K562 (cell line): ENCODE data around the gene GTF2H4. TPM values are rescaled to one million over a fixed set of nuclear protein-coding genes. Genes with fewer than 3 reads are reported as not detected.
A peak's percentile ranks its signal among the peaks of the same experiment; 100 is the strongest.

ENCODE experiments used
- ATAC-seq: fragments of 200-7000 bp; cut with Tn5 transposase; 3 replicates; pipeline ENCODE4 v1.9.1; 2020; ENCODE audit warnings: moderate library complexity
- BruUV-seq: library from RNA; stranded (reverse); fragments of 400-500 nt; replicated peaks from 2 replicates; lab custom pipeline; 2021; lab: Mats Ljungman, UMichigan
- CTCF ChIA-PET: fragments of 300-600 bp; formaldehyde crosslinking; extraction: SDS; loops from one replicate; lab custom pipeline; 2021; ENCODE audit warnings: low intra/inter-chr PET ratio; lab: Yijun Ruan, JAX
- POLR2A ChIA-PET: fragments of 300-600, 350-650 bp; sonication (Branson Sonifier 250); formaldehyde crosslinking; extraction: SDS; loops from one replicate; lab custom pipeline; 2021; ENCODE audit warnings: antibody characterized with exemption, inconsistent platforms; lab: Yijun Ruan, JAX
- DNase-seq, 4 experiments: peaks; one replicate each; pipeline versions ENCODE4 v3.0.0 to v3.0.0-alpha.2; 2011 to 2018; ENCODE audit warnings: low spot score in 3 of 4, mixed read lengths in 3 of 4; ENCODE audit errors: extremely low read depth in 1 of 4
- FAIRE-seq: peaks from 2 replicates; lab custom pipeline; 2011; peaks lifted over from hg19 to GRCh38; lab: Jason Lieb, UNC
- H2AFZ ChIP-seq: 2 replicates; pipeline ENCODE4 v1.6.0; 2011; ENCODE audit warnings: low read depth, low read length, control low read depth, inconsistent platforms
- H3K27ac ChIP-seq: fragments of 200-600 bp; 3 replicates; pipeline ENCODE4 v1.8.0; 2011; ENCODE audit warnings: low read depth, mild to moderate bottlenecking, control low read depth, inconsistent platforms, low read length, moderate library complexity, mixed read lengths; ENCODE audit errors: extremely low read depth
- H3K27me3 ChIP-seq, 2 experiments: fragments of 300-600 bp in 1 of 2; 2 replicates in 1 of 2; 3 replicates in 1 of 2; pipeline versions ENCODE4 v1.6.0 to v1.8.0; 2011; ENCODE audit warnings: inconsistent platforms in 2 of 2, low read length in 2 of 2, mild to moderate bottlenecking in 1 of 2, mixed read lengths in 1 of 2, moderate library complexity in 1 of 2; ENCODE audit not compliant: control insufficient read depth in 2 of 2, insufficient read depth in 2 of 2
- H3K36me3 ChIP-seq: fragments of 300-600 bp; 3 replicates; pipeline ENCODE4 v1.8.0; 2011; ENCODE audit warnings: mild to moderate bottlenecking, low read length, inconsistent platforms; ENCODE audit not compliant: control insufficient read depth, insufficient read depth
- H3K4me1 ChIP-seq, 2 experiments: fragments of 200-600 bp in 1 of 2; replicated peaks in 1 of 2; 2 replicates in 1 of 2; 3 replicates in 1 of 2; pipeline versions ENCODE4 v1.5.1 to v1.8.0; 2011; ENCODE audit warnings: inconsistent platforms in 2 of 2, low read length in 2 of 2, mild to moderate bottlenecking in 1 of 2, mixed read lengths in 1 of 2, moderate library complexity in 1 of 2; ENCODE audit not compliant: control insufficient read depth in 2 of 2, insufficient read depth in 2 of 2
- H3K4me2 ChIP-seq: 2 replicates; pipeline ENCODE4 v1.6.1; 2011; ENCODE audit warnings: low read length, control low read depth, inconsistent platforms, mixed read lengths; ENCODE audit not compliant: insufficient read depth
- H3K4me3 ChIP-seq: fragments of 200-600 bp; sonication (generic), shearing (Covaris generic); 2 replicates; pipeline ENCODE4 v1.5.1; 2016; ENCODE audit warnings: control low read depth, inconsistent platforms
- H3K79me2 ChIP-seq: fragments of 200-600 bp; 3 replicates; pipeline ENCODE4 v1.8.0; 2011; ENCODE audit warnings: low read length, inconsistent platforms; ENCODE audit not compliant: control insufficient read depth, insufficient read depth
- H3K9ac ChIP-seq, 2 experiments: 2 replicates each; pipeline versions ENCODE4 v1.6.0 to v1.6.1; 2011; ENCODE audit warnings: low read depth in 2 of 2, low read length in 2 of 2, control low read depth in 1 of 2, inconsistent platforms in 1 of 2, mild to moderate bottlenecking in 1 of 2, mixed read lengths in 1 of 2; ENCODE audit not compliant: insufficient read depth in 1 of 2
- H3K9me1 ChIP-seq: one replicate; pipeline ENCODE4 v1.6.0; 2011; ENCODE audit warnings: inconsistent platforms, mild to moderate bottlenecking, low read length, moderate library complexity; ENCODE audit not compliant: control insufficient read depth, insufficient read depth
- H3K9me3 ChIP-seq: replicated peaks from 2 replicates; pipeline ENCODE4 v1.5.1; 2011; ENCODE audit warnings: low read depth, low read length, inconsistent platforms; ENCODE audit not compliant: control insufficient read depth, insufficient read depth
- H4K20me1 ChIP-seq: replicated peaks from 2 replicates; pipeline ENCODE4 v1.6.1; 2011; ENCODE audit warnings: low read length, inconsistent platforms, mixed read lengths; ENCODE audit not compliant: control insufficient read depth, insufficient read depth
- CBFA2T2 ChIP-seq: fragments of 450-650 bp; conservative IDR thresholded peaks from 2 replicates; pipeline ENCODE4 v1.6.1; 2017; ENCODE audit warnings: mild to moderate bottlenecking
- CBFA2T3 ChIP-seq: fragments of 450-650 bp; IDR thresholded peaks from 2 replicates; pipeline ENCODE4 v1.6.1; 2017
- DPF2 ChIP-seq: fragments of 450-650 bp; IDR thresholded peaks from 2 replicates; pipeline ENCODE4 v1.6.1; 2016
- ELF4 ChIP-seq: fragments of 450-650 bp; formaldehyde crosslinking; IDR thresholded peaks from 2 replicates; pipeline ENCODE4 v1.4.0; 2022; ENCODE audit warnings: missing genetic modification characterization
- HNRNPL ChIP-seq: fragments of 200-400 bp; formaldehyde crosslinking; IDR thresholded peaks from 2 replicates; pipeline ENCODE4 v1.6.1; 2017; ENCODE audit warnings: low read depth, mild to moderate bottlenecking, low read length
- NFRKB ChIP-seq: fragments of 450-650 bp; IDR thresholded peaks from 2 replicates; pipeline ENCODE4 v1.6.1; 2016; ENCODE audit warnings: low read depth
- NFYB ChIP-seq: IDR thresholded peaks from 2 replicates; pipeline ENCODE4 v1.6.1; 2011; ENCODE audit warnings: mild to moderate bottlenecking, moderate library complexity; ENCODE audit not compliant: insufficient read length; ENCODE audit errors: extremely low read depth
- RBM39 ChIP-seq: fragments of 200-400 bp; formaldehyde crosslinking; optimal IDR thresholded peaks from 2 replicates; pipeline ENCODE3; 2018; ENCODE audit warnings: low read depth, low read length
- SMARCE1 ChIP-seq: fragments of 450-650 bp; IDR thresholded peaks from 2 replicates; pipeline ENCODE4 v1.7.1; 2016; ENCODE audit warnings: mild to moderate bottlenecking
- TRIM24 ChIP-seq, 2 experiments: fragments of 450-650 bp; IDR thresholded peaks; 2 replicates each; pipeline ENCODE4 v1.6.1; 2016
- ZHX1 ChIP-seq: fragments of 150-350 bp; conservative IDR thresholded peaks from 2 replicates; pipeline ENCODE4 v1.6.1; 2014; ENCODE audit warnings: low read length
- WGBS: fragments of 100-300 bp; shearing (Covaris generic); methylation state at CpG from one replicate; pipeline ENCODE4 v1.1.6; 2016; ENCODE audit warnings: low coverage, mixed read lengths; ENCODE audit not compliant: insufficient coverage; ENCODE audit errors: missing lambda C conversion rate; 5-methylcytosine and 5-hydroxymethylcytosine counted together
- in situ Hi-C: fragments of 300-500 bp; cut with MboI; formaldehyde crosslinking; loops from 4 replicates; pipeline ENCODE4 v1.15.0; 2018; ENCODE audit warnings: inconsistent platforms, mixed read lengths
- intact Hi-C: fragments of 100-400 bp; cut with micrococcal nuclease; formaldehyde crosslinking; loops from 2 replicates; pipeline ENCODE4 v1.14.2; 2022
- polyA plus RNA-seq, 8 experiments: library from polyadenylated mRNA; depleted of rRNA in 4 of 8; stranded (reverse) in 5 of 8; unstranded in 3 of 8; fragments of >200 nt; fragmentation: Nextera tagmentation in 2 of 8; fragmentation: Illumina TruSeq in 1 of 8; extraction: Ambion mirVana in 2 of 8; extraction: Trizol in 1 of 8; gene quantifications; 2 replicates each; pipeline versions ENCODE4 v1.2.1 to v1.2.3, GENCODE V29; 2011 to 2014; ENCODE audit warnings: inconsistent platforms in 1 of 8, missing spikeins in 1 of 8
- total RNA-seq, 7 experiments: library from RNA; depleted of rRNA in 6 of 7; stranded (reverse); fragments of >200 nt in 6 of 7; fragmentation: Illumina TruSeq in 2 of 7; extraction: Trizol in 2 of 7; gene quantifications; 2 replicates each; pipeline versions ENCODE4 v1.2.1 to v1.2.3, GENCODE V29; 2011 to 2021; ENCODE audit warnings: low replicate concordance in 1 of 7
- TF ChIP-seq, protein P1 (sequence below): fragments of 450-650 bp; IDR thresholded peaks from 2 replicates; pipeline ENCODE4 v1.6.1; 2016; ENCODE audit warnings: low read depth

Gene GTF2H4
- total and polyA plus RNA-seq, 9 of the 15 experiments (the other 6 are each of a cell fraction or from before 2014, with no cell fraction given), result 3.6 to 86.1 (median 39.6) TPM

GRCh38 chr6:30881392-30882203 is 26.4 kb upstream of the GTF2H4 start:
- intact Hi-C loops, result no loop called here
- H3K79me2 ChIP-seq, result peaks cover 21% of the 10 kb centered on the region
- ATAC-seq (no peak), FAIRE-seq (no peak), DNase-seq (no peak)
- POLR2A ChIA-PET, result interaction anchor here (0.6 to 1.6 kb wide), 9 partner anchors 9 to 701 kb away, joined by 3 to 6 read pairs (median 4); partner anchors contain the start of gene VARS2
- H3K27ac ChIP-seq, result no peak overlapping the region
- no TSS peak for BruUV-seq
- H3K4me3 ChIP-seq, result no peak overlapping the region
- H3K9ac ChIP-seq, result peak overlapping the region in 1 of 2 experiments; percentile 83; a peak in 2 of 4 replicates
- no peaks in the 10 kb centered on the region for H3K27me3 ChIP-seq
- H3K9me1 ChIP-seq, result peaks cover 3% of the 10 kb centered on the region
- WGBS, result 72% methylated on average over 14 of the region's 14 CpGs
- peaks cover 5% of the 10 kb centered on the region; the same call in 1 of the 2 replicates for H4K20me1 ChIP-seq
- TF ChIP-seq SMARCE1 (0 out of 2 replicates have a peak, but pooled peaks have one; percentile 9), DPF2 (peak; percentile 20; the same call in 1 of the 2 replicates), ZHX1 (no peak), RBM39 (no peak), NFRKB (0 out of 2 replicates have a peak, but pooled peaks have one; percentile 36), NFYB (no peak), ELF4 (CRISPR knock-in tag) (peak; percentile 65; the same call in 1 of the 2 replicates), HNRNPL (no peak), TRIM24 (IDR thresholded peaks at IDR 0.05) (0 out of 4 replicates have a peak, but pooled peaks of 1 of the 2 experiments have one; percentile 8), CBFA2T2 (peak; percentile 28), CBFA2T3 (peak; percentile 8; the same call in 1 of the 2 replicates)
- TF ChIP-seq, protein P1, sequence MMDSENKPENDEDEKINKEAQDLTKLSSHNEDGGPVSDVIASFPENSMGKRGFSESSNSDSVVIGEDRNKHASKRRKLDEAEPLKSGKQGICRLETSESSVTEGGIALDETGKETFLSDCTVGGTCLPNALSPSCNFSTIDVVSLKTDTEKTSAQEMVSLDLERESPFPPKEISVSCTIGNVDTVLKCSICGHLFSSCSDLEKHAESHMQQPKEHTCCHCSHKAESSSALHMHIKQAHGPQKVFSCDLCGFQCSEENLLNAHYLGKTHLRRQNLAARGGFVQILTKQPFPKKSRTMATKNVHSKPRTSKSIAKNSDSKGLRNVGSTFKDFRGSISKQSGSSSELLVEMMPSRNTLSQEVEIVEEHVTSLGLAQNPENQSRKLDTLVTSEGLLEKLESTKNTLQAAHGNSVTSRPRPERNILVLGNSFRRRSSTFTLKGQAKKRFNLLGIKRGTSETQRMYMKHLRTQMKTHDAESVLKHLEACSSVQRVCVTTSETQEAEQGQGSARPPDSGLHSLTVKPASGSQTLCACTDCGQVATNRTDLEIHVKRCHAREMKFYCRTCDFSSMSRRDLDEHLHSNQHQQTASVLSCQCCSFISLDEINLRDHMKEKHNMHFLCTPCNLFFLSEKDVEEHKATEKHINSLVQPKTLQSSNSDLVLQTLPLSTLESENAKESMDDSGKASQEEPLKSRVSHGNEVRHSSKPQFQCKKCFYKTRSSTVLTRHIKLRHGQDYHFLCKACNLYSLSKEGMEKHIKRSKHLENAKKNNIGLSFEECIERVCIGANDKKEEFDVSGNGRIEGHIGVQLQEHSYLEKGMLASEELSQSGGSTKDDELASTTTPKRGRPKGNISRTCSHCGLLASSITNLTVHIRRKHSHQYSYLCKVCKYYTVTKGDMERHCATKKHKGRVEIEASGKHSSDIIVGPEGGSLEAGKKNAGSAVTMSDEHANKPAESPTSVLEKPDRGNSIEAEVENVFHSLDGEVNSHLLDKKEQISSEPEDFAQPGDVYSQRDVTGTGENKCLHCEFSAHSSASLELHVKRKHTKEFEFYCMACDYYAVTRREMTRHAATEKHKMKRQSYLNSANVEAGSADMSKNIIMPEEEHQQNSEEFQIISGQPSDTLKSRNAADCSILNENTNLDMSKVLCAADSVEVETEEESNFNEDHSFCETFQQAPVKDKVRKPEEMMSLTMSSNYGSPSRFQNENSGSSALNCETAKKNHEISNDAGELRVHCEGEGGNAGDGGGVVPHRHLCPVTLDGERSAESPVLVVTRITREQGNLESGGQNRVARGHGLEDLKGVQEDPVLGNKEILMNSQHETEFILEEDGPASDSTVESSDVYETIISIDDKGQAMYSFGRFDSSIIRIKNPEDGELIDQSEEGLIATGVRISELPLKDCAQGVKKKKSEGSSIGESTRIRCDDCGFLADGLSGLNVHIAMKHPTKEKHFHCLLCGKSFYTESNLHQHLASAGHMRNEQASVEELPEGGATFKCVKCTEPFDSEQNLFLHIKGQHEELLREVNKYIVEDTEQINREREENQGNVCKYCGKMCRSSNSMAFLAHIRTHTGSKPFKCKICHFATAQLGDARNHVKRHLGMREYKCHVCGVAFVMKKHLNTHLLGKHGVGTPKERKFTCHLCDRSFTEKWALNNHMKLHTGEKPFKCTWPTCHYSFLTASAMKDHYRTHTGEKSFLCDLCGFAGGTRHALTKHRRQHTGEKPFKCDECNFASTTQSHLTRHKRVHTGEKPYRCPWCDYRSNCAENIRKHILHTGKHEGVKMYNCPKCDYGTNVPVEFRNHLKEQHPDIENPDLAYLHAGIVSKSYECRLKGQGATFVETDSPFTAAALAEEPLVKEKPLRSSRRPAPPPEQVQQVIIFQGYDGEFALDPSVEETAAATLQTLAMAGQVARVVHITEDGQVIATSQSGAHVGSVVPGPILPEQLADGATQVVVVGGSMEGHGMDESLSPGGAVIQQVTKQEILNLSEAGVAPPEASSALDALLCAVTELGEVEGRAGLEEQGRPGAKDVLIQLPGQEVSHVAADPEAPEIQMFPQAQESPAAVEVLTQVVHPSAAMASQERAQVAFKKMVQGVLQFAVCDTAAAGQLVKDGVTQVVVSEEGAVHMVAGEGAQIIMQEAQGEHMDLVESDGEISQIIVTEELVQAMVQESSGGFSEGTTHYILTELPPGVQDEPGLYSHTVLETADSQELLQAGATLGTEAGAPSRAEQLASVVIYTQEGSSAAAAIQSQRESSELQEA, result no peak
- H3K9me3 ChIP-seq, result no peaks in the 10 kb centered on the region
- CTCF ChIA-PET, result no interaction called here
- in situ Hi-C loops, result no loop called here
- peaks cover 76 to 87% of the 10 kb centered on the region in 2 experiments for H3K4me1 ChIP-seq
- no peaks in the 10 kb centered on the region for H3K36me3 ChIP-seq
- H2AFZ ChIP-seq, result peak overlapping the region; percentile 46; the same call in 1 of the 2 replicates
- no peak overlapping the region for H3K4me2 ChIP-seq
